Spleen (tissue), 11 donors: Measurements from ENCODE around the gene RBM25. TPM values are rescaled to one million over a fixed set of nuclear protein-coding genes. Genes with fewer than 3 reads are reported as not detected.
"Not testable (repeated sequence)": the region's sequence is repeated elsewhere in the genome, so short reads cannot be mapped to it uniquely, and the experiment has no call there.

ENCODE experiments used
- DNase-seq: peaks from one replicate; pipeline ENCODE4 v3.0.0-alpha.2; 2020
- H3K27ac ChIP-seq, 8 donors: fragments of 200-600 bp; sonication (generic) in 7 of 8; 1 replicate in 4 of 8; 2 replicates in 4 of 8; pipeline versions ENCODE4 v1.5.0 to v1.8.0; 2016 to 2021; ENCODE audit warnings: inconsistent platforms in 4 of 8, mild to moderate bottlenecking in 4 of 8, moderate library complexity in 1 of 8
- H3K27me3 ChIP-seq, 7 donors: fragments of 200-600 bp; sonication (generic) in 6 of 7; replicated peaks in 1 of 7; 1 replicate in 4 of 7; 2 replicates in 3 of 7; pipeline versions ENCODE4 v1.5.0 to v1.8.0; 2016 to 2021; ENCODE audit warnings: inconsistent platforms in 3 of 7, mild to moderate bottlenecking in 1 of 7
- H3K36me3 ChIP-seq, 6 donors: fragments of 200-600 bp; sonication (generic) in 5 of 6; 1 replicate in 4 of 6; 2 replicates in 2 of 6; pipeline versions ENCODE4 v1.5.0 to v1.8.0; 2016 to 2021; ENCODE audit warnings: inconsistent platforms in 2 of 6
- H3K4me1 ChIP-seq, 6 donors: fragments of 200-600 bp; sonication (generic) in 5 of 6; 1 replicate in 3 of 6; 2 replicates in 3 of 6; pipeline versions ENCODE4 v1.5.0 to v1.8.0; 2016 to 2021; ENCODE audit warnings: inconsistent platforms in 3 of 6
- H3K4me3 ChIP-seq, 8 donors: fragments of 200-600 bp; sonication (generic) in 7 of 8; 1 replicate in 4 of 8; 2 replicates in 4 of 8; pipeline versions ENCODE4 v1.5.0 to v1.8.0; 2016 to 2021; ENCODE audit warnings: inconsistent platforms in 4 of 8, mild to moderate bottlenecking in 4 of 8, moderate library complexity in 2 of 8
- H3K9me3 ChIP-seq, 8 donors: fragments of 200-600 bp; sonication (generic) in 7 of 8; 1 replicate in 4 of 8; 2 replicates in 4 of 8; pipeline versions ENCODE4 v1.5.0 to v1.8.0; 2016 to 2021; ENCODE audit warnings: inconsistent platforms in 4 of 8
- CTCF ChIP-seq, 11 experiments: fragments of 200-600 bp in 7 of 11; fragments of 450-650 bp in 4 of 11; sonication (generic) in 4 of 11; IDR thresholded peaks in 8 of 11; conservative IDR thresholded peaks in 3 of 11; 1 replicate in 7 of 11; 2 replicates in 4 of 11; pipeline versions ENCODE4 v1.4.0 to v1.8.0; 2016 to 2021; ENCODE audit warnings: antibody characterized with exemption in 11 of 11, inconsistent platforms in 4 of 11, mild to moderate bottlenecking in 1 of 11
- POLR2A ChIP-seq, 3 donors: fragments of 450-650 bp; IDR thresholded peaks; one replicate each; pipeline ENCODE4 v1.5.1; 2017; ENCODE audit warnings: antibody characterized with exemption in 3 of 3, mild to moderate bottlenecking in 1 of 3
- POLR2AphosphoS5 ChIP-seq, 3 donors: sonication (generic); formaldehyde crosslinking; IDR thresholded peaks; one replicate each; pipeline ENCODE4 v1.5.1; 2017; ENCODE audit warnings: antibody characterized with exemption in 3 of 3
- WGBS, 5 donors: extraction: QIAGEN DNeasy Blood & Tissue Kit in 3 of 5; methylation state at CpG; one replicate each; pipeline versions ENCODE4 v1.1.5 to v1.1.7; 2013 to 2018; 5-methylcytosine and 5-hydroxymethylcytosine counted together
- intact Hi-C: fragments of 100-400 bp; cut with DNase I; formaldehyde crosslinking; loops from one replicate; pipeline ENCODE4 v1.15.0; 2023; ENCODE audit warnings: low total_unique reads
- polyA plus RNA-seq, 3 donors: library from polyadenylated mRNA; stranded (reverse); fragments of 200-250 nt; gene quantifications; one replicate each; pipeline ENCODE4 v1.2.1, GENCODE V29; 2013
- total RNA-seq, 7 donors: library from RNA; depleted of rRNA in 3 of 7; stranded (reverse); fragments of >200 nt in 3 of 7; fragmentation: NEBNext Ultra II Directional in 4 of 7; extraction: Animal tissue kit (Norgen Biotek cat#: 25700) in 4 of 7; gene quantifications; one replicate each; pipeline versions ENCODE4 v1.1.0 to v1.2.1, GENCODE V29; 2016 to 2021
- donor health status: healthy with polysubstance abuse.
- donor health status: DM: no; HTN: no; CAD: no; lungs with moderate emphysema.
- donor health status: DM: no; HTN: no; CAD: no.
- donor health status: Bipolar disorder and iron deficiency.
- donor health status: healthy.
- donor health status: DM: no; HTN: no; CAD: no.
- donor health status: DM: yes; HTN: yes; CAD: no.

The RBM25 gene
- total and polyA plus RNA-seq, 10 donors: 28.1 to 108 (median 82.2) TPM

- Histone ChIP-seq H3K4me1 (peaks cover 9 to 43% (median 32%) of the 10 kb centered on the region in 6 donors), H3K27me3 (no peaks in the 10 kb centered on the region), H3K9me3 (no peaks in the 10 kb centered on the region), H3K36me3 (peaks cover 0 to 19% (median 12%) of the 10 kb centered on the region in 6 donors), H3K4me3 (peak overlapping the region; percentile 22 to 91 (median 86)), H3K27ac (peak overlapping the region in 4 of 8 donors; percentile 85 to 93 (median 92))
- 49 to 54% (median 53%) methylated on average over 3 of the region's 3 CpGs for WGBS, 5 donors
- TF ChIP-seq CTCF (IDR thresholded peaks at IDR 0.05 in 8 of 11, conservative IDR thresholded peaks at IDR 0.05 in 3 of 11): no peak
- no peak for DNase-seq
- intact Hi-C loops: no loop called here
Observed at GRCh38 chr14:73027546-73027945, 30.8 kb upstream of the RBM25 start.

- no peak for TF ChIP-seq POLR2A (IDR thresholded peaks at IDR 0.05)
- no peak for TF ChIP-seq CTCF (IDR thresholded peaks at IDR 0.05 in 8 of 11, conservative IDR thresholded peaks at IDR 0.05 in 3 of 11)
- TF ChIP-seq POLR2AphosphoS5 (IDR thresholded peaks at IDR 0.05): no peak
- no peak for DNase-seq
- intact Hi-C loops: no loop called here
- H3K36me3 ChIP-seq: peaks cover 0 to 15% (median 12%) of the 10 kb centered on the region in 6 donors
- no peaks in the 10 kb centered on the region for H3K27me3 ChIP-seq
- H3K4me1 ChIP-seq: peaks cover 7 to 40% (median 30%) of the 10 kb centered on the region in 6 donors
- H3K9me3 ChIP-seq: no peaks in the 10 kb centered on the region
- peak overlapping the region in 1 of 8 donors; percentile 86 for H3K4me3 ChIP-seq
- no peak overlapping the region for H3K27ac ChIP-seq
Observed at GRCh38 chr14:73027984-73028383, 30.4 kb upstream of the RBM25 start.

- H3K9me3 ChIP-seq, H3K27ac ChIP-seq, H3K4me3 ChIP-seq, H3K36me3 ChIP-seq, H3K4me1 ChIP-seq, H3K27me3 ChIP-seq, DNase-seq, intact Hi-C loops: not testable (repeated sequence)
- WGBS, 5 donors: 87 to 95% (median 93%) methylated on average over 9 of the region's 9 CpGs
Observed at GRCh38 chr14:73036706-73037450, 21.5 kb upstream of the RBM25 start.

GRCh38 chr14:73047808-73048207 lies 10.5 kb upstream of the RBM25 start:
- WGBS, 5 donors: 94 to 100% (median 97%) methylated on average over 1 of the region's 1 CpG

More at GRCh38 chr14:73047808-73048207, 10.5 kb upstream of the RBM25 start:
- intact Hi-C loops: no loop called here
- no peak overlapping the region for H3K27ac ChIP-seq
- no peaks in the 10 kb centered on the region for H3K36me3 ChIP-seq
- H3K4me1 ChIP-seq: no peaks in the 10 kb centered on the region
- no peaks in the 10 kb centered on the region for H3K9me3 ChIP-seq
- no peaks in the 10 kb centered on the region for H3K27me3 ChIP-seq
- no peak overlapping the region for H3K4me3 ChIP-seq
- no peak for TF ChIP-seq CTCF (IDR thresholded peaks at IDR 0.05 in 8 of 11, conservative IDR thresholded peaks at IDR 0.05 in 3 of 11)
- TF ChIP-seq POLR2AphosphoS5 (IDR thresholded peaks at IDR 0.05): no peak
- no peak for TF ChIP-seq POLR2A (IDR thresholded peaks at IDR 0.05)
- DNase-seq: no peak
